GM21447 (cell line): ENCODE data around the gene YIPF1.

Experiments
- ATAC-seq: cut with Tn5 transposase; IDR thresholded peaks from one replicate; pipeline ENCODE4 v1.9.1; 2021; ENCODE audit not compliant: unreplicated experiment

The YIPF1 gene

DNA sequence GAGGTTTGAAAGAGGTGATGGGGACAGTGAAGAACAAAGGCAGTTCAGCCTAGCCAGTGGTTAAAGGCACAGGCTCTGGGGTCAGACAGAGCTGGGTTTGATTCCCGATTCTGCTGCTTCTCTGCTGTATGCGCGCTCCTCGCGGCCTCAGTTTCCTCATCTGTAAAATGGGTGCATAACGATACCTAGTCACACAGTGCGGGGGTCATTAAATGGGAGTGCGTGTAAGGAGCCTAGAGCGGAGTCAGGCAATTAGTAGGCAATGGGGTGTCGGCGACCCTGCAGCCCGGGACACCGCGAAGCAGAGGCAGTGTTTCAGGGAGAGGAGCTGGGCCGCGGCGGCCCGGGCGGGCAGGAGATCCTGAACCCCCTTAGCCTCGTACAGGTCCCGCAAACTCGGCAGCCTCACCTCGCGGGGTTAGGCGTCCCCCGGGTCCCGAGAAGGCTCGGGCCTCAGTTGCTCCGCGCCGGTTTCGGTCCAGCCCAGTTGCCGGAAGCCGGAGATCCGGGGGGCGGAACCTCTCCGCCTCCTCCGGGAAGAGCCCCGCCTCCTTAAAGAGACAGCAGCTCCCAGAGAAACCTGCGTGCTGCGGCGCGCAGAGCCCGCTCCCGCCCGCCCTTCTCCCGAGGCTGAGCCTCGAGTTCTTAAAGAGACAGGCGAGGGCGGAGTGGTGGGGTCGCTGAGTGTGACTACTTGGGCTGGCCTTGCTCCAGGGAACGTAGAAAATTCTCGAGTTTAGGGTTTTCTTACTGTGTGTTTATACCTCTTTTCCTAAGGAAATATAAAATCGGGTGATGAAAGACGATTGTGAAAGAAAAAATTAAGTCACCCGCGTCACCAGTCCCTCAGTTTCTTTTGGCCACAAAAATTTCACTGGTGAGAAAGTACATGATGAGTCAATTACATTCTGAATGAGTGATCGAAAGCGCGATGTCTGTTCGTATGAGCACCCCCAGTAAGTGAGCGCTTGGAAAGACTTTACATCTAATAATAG, at the start of gene YIPF1:
YIPF1 (minus strand) TSS at position 494 of the 995 bp plus-strand sequence. CDS start 860 bp downstream, outside the sequence.
- ATAC-seq, result peak; percentile 85

DNA sequence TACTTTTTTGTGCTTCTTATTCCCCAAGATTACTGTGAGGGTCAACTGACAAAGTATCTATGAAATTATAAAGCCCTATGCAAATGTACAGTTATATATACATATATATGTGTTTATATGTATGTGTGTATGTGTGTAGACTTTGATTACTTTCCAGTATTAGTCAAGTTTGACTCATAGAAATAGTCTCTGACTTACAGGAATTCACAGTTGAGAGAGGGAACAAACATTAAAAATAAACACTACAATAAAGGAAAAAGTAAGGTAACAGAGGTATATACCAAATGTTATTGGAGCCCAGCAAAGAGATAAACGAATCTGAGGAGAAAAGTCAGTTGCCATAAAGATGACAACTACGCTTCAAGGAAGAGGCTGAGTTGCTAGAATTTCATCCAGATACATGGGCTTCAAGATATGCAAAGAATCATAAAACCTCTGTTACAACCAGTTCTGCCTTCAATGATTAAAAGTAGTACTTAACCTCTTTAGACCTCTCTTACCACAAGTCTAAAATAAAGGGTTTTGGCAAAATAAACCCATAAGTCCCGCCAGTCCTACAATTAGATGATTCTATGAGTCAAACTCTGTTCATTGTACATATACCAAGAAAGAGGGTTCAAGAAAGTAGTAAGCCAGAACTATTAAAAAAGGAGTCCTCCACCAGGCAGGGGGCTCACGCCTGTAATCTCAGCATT, 48.7 kb upstream of the YIPF1 start:
- ATAC-seq, result no peak

DNA sequence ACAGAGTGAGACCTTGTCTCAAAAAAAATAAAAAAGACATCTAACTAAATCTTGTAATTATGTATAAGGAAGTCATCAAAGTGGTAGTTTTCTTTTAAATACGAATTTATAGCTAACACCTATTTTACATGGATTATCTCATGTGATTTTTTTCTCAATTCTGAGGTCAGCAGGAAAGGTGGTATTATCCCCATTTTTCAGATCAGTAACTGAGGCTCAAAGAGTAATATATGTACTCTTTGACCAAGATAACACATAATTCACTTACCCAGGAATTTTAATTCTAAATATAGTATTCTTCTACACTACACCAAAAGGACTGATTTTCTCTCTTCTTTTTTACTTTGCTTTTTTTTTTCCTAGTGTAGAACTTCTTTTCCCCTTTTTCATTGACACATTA, 46.8 kb upstream of the YIPF1 start:
- no peak for ATAC-seq

DNA sequence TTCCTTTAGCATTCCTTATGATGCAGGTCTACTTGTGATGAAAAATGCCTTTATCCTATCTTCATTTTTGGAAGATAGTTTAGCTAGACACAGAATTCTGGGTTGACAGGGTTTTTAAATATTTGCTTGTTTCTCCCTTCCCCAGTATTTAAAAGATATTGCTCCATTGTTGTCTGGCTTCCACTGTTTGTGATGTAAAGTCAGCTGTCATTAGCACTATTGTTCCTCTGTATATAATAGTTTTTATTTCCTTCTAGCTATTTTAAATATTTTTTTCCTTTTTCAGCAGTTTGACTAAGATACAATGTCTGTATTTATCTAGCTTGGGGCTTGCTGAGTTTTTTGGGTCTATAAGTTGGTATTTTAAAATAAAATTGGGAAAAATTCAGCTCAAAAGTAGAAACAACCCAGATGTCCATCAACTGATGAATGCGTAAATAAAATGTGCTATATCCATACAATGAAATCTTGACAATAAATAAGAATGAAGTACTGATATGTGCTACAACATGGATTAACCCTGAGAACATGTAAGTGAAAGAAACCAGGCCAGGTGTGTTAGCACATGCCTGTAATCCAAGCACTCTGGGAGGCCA, 44.7 kb upstream of the YIPF1 start:
- ATAC-seq, result no peak

DNA sequence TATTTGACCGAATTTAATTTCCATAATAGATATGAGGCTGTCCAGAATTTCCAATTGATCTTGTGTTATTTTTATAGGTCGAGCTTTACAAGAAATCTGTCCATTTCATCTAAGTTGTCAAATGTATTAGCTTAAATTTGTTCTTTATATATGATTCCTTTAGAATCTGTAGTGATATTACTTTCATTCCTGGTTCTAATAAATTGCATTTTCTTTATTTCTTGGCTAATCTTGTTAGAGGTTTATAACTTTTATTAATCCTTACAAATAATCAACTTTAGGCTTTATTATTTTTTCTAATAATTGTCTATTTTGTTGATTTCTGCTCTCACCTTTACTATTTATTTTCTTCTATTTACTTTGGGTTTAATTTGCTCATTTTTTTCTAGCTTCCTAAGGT, 41.9 kb upstream of the YIPF1 start:
- ATAC-seq, result no peak

DNA sequence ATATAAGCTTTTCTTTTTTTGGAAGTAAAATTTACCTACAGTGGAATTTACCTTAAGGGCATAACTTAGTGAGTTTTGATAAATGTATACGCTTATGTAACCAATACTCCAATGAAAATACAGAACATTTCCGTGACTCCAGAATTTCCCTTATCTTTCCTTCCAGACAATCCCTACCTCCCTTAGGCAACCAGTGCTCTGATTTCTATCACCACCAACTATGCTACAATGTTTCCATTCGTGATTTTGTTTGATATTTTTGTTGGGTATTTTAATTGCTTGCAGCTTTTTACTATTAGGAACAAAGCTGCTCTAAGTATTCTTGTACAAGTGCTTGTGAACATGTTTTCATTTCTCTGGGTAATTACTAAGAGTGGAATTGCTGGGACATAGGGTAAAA, 41.3 kb upstream of the YIPF1 start:
- ATAC-seq, result no peak

DNA sequence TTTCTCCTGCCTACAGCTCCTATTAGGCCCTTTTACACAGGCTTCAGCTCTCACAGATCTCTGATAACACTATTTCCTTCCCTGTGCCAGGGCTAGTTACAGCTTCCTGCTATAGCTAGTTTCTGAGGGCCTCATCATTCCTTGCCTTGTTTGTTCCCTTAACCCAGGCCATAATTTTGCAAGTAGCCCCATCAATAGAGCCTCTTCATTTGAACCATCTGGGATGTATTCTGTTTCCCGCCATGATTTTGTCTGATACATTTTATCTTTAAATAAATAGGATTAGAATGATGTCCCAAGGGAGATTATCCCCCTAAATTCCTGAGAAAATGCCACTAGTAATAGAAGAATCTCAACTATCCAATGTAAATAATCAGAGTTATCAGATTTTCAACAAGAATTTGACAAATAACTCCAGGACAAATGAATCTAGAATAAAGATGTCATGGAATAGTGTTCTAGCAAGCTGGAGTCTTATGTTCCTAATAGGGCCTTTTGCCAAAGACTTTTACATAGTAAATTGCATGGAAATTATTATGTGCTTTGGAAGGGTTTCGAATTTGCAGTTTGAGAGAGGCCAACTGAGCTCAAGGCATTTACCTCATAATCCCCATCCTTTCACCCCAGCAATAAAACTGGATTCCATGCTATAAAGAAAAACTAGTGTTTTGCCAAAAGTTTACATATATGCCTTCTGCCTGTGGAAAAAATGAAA, 39.8 kb upstream of the YIPF1 start:
- no peak for ATAC-seq

DNA sequence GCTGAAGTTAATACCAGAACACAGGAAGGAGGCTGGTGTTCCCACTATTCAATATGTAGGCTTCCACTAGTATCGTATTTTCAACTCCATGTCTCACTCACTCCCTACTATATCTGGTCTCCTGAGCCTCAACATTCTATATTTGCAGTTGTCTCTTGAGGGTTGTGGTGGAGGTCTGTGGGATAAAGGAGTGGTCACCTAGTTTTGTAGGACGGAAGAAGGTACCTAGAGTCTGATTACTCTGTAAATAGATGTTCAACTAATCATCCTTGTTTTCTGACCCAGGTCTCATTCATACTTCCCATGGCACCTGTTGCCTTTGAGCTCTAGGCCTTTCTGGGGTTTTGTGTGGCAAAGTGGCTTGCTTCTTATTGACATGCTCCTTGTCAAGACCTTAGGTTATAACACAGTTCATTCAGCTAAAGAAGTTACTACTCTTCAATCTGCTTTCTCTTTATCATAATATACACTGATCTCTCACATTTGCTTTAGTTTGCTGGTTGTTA, 37.8 kb upstream of the YIPF1 start:
- ATAC-seq, result no peak

DNA sequence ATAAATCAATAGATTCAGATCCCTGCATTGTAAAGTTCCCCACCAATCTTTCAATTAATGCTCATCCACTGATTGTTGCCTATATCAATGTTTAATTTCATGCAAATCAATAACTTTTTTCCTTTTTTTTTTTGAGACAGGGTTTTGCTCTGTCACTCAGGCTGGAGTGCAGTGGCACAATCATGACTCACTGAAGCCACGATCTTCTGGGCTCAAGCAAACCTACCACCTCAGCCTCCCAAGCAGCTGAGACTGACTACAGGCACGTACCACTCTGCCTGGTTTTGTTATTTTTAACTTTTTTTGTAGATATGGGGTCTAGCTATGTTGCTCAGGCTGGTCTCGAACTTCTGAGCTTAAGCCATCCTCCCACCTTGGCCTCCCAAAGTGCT, 30.1 kb upstream of the YIPF1 start:
- ATAC-seq, result no peak

DNA sequence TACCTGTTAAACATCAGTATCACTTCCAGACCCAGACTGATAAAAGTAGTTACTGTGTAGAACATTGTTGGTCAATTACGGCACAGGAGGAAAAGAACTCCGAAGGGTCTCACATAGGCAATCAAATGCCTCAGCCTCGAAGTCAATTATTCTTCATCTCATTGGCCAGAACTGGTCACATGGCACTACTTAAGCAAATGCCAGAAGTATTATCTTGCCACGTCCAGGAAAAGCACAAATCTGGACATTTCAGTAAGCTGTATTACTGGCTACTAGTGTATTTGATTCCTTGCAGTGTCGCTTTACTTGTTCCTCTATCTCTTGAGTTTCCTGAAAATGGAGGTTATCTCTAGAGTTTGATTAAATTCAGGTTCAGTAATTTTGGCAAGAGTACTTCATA, 28.7 kb upstream of the YIPF1 start:
- no peak for ATAC-seq

DNA sequence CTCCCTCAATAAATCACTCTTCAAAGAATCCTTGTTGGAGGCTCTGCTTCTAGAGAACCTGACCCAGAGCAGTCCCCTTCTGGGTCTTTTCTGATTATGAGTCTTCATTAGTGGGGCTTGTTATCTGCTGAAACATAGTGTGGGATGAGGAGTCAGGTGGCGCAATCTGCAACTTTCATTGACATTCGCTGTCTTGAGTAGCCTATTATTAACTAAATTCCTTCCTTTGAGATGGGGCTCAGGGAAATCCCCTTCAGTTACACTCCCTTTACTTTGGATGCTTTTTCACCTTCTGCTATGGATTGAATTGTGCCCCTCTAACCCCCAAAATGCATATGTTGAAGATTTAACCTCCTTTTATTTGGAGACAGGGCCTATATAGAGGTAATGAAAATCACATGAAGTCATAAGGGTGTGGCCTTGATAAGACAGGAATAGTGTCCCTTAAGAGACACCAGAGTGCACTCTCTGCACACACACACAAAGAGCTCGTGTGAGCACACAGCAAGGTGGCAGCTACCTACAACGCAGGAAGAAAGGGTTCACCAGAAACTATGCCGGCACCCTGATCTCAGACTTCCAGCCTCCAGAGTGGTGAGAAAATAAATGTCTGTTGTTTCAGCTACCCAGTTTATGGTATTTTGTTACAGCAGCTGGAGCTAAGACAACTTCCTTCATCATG, 23.9 kb upstream of the YIPF1 start:
- no peak for ATAC-seq

DNA sequence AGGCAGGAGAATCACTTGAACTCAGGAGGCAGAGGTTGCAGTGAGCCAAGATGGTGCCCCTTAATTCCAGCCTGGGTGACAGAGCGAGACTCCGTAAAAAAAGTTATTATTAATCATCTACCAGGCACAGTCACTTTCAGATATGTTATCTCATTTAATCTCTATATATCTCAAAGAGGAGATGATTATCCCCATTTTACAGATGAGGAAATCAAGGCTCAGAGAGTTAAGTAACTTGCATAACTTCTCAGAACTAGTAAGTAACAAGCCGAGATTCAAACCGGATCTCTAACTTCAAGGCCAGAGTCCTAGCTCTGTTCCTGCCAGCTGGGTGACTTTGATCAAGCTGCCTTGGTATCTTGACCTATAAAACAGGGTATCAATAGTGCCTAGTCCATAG, 21.8 kb upstream of the YIPF1 start:
- ATAC-seq, result no peak

DNA sequence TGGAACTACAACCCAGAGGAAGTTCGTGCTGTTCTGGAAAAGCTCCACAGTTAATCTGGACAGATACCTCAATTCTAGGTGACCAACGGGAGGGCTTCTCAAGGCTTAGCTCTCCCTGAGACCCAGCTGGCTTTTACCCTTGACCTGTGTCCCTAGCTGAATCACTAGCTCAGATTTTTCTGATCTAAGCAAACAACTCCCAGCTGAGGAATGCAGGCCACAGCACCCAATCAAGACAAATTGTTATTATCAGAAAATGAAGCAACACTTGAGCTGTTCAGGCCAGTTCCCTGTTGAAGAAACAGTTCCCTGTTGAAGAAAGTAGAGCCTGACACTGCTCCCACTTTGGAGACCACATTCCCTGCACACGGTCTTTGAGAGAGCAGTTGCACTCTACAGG, 20.3 kb upstream of the YIPF1 start:
- no peak for ATAC-seq

DNA sequence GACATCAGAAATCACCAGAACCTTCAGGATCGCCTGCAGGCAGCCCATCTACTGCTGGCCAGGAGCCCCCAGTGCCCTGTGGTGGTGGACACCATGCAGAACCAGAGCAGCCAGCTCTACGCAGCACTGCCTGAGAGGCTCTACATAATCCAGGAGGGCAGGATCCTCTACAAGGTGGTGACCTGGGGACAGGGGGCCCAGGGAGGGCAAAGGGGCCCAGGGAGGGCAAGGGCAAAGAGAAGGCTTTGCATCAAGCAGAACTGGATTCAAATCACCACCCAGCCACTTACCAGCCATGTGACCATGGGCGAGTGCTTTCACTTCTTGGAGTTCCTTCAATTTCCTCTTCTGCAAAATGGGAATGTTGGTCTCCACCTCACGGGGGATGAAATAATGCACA, 16.5 kb upstream of the YIPF1 start:
- no peak for ATAC-seq

DNA sequence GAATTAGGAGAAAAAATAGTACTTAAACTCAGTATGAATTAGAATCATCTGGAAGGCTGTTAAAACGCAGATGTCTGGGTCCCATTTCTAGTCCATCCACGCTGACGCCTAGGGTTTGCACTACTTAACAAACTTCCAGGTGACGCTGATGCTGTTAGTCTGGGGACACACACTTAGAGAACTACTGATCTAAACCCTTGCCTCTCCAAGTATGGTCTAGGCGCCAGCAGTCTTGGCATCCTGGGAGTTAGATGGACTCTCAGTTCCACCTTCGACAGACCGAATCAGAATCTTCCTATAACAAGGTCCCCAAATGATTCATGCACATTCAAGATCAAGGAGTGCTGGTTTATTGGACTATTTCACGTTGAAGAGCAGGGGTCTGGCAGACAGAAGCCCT, 15.9 kb upstream of the YIPF1 start:
- no peak for ATAC-seq

DNA sequence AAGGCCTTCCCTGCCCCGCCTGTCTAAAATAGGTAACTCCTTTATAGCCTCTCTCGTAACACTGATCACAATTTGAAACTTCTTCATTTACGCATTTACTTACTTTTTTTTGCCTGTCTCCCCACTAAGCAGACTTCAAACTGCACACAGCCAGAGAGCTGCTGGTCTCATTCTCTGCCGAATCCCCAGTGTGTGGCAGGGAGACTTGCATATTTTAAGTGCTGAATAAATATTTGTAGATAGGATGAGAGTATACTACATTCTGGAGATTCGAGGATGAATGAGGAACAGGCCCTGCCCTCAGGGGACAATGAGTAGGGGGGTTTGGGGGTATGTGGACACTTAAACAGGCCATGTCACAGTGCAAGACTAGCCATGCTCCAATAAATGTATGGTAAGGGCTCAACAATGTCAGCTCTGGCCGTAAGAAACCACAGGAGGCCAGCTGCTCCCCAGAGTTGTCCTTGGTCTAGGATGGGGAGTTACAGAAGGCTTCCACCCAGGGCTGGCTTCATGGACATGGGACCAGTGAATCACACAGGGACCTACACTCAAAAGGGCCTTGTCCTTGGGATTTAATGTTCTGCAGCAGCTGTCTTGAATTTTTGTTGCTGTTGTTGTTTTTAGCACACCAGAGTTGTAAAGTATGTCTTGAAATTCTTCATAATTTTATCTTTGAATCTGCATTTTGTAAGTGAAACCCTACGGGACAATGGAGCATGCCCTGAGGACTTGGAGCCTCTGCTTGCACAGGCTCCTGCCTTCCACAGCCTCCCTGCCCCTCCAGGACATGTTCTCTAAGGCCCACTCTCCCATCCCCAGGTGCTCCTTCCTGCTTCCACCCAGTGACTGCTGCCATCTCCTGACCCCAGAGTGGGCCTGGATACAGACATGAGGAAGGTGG, 12.9 kb upstream of the YIPF1 start:
- no peak for ATAC-seq

DNA sequence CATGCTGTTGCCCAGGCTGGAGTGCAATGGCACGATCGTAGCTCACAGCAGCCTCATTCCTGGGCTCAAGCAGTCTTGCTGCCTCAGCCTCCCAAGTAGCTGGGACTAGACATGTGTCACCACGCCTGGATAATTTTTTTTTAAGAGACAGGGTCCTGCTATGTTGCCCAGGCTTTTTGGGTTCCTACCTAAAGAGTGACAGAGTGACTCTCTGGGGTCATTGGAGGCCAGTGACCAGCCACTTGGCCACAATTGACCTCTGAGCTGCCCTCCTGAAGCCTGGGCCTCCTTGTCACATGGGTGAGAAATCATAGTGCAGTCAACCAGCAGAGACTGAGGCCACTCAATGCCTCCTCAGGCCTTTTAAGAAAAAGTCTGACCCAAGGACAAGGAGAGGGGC, 10.1 kb upstream of the YIPF1 start:
- ATAC-seq, result no peak

DNA sequence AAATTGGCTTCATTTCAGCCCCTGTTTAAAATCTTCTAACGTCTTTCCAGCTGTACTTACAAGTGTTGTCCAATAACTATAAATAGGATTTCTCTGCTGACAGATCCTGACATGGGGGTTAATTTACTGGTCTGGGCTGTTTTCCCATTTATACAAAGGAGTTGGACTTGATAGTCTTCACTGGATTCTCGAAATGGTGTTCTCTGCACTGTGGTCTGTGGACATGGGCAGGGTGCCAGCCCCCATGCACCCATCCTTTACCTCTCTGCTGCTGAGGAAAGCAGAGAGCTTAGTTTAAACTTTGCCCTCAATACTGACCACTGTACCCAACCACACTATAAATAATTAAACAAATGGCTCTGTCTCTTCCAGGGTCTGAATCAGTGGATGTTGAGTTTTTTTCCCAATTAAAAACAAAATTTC, 9.6 kb upstream of the YIPF1 start:
- no peak for ATAC-seq

DNA sequence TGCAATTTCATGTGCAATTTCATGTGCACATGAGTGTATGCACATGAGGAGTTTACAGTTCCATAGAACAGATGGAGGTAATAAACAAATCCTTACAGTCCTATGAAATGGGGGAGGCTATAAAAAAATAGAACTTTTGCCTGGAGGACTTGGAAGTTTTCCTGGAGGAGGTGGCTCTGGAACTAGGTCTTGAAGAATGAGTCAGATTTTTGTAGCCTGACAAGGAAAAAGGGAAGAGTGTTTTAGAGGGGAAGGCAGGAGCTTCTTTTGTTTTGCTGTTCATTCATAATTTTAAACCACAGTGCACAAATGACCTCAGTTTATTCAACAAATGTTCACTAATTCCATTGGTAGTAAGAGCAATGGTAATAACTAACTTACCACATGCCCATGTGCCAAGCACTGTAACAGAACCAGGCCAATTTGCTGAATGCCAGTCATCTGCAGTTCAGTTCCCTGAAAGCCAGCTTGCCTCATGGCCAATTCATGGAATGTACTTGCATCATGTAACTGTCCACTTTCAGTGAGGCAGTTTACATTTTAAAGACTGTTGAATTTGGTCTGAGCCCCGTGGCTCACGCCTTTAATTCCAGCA, 7.1 kb upstream of the YIPF1 start:
- ATAC-seq, result no peak
